Peyer's patch (tissue), 4 donors: Measurements from ENCODE around the gene OR6S1. TPM values are rescaled to one million over a fixed set of nuclear protein-coding genes. Genes with fewer than 3 reads are reported as not detected.
A peak's percentile ranks its signal among the peaks of the same experiment; 100 is the strongest.

Source experiments
- DNase-seq, 3 donors: peaks; one replicate each; pipeline ENCODE4 v3.0.0-alpha.2; 2017 to 2019
- H3K27ac ChIP-seq, 4 donors: fragments of 200-600 bp; sonication (generic); one replicate each; pipeline ENCODE4 v1.5.1; 2016 to 2019
- H3K27me3 ChIP-seq, 2 donors: fragments of 200-600 bp; sonication (generic); one replicate each; pipeline ENCODE4 v1.5.1; 2019
- H3K36me3 ChIP-seq, 3 donors: fragments of 200-600 bp; sonication (generic); one replicate each; pipeline ENCODE4 v1.5.1; 2016 to 2019
- H3K4me1 ChIP-seq, 4 donors: fragments of 200-600 bp; sonication (generic); one replicate each; pipeline ENCODE4 v1.5.1; 2016 to 2019
- H3K4me3 ChIP-seq, 4 donors: fragments of 200-600 bp; sonication (generic); 1 replicate in 3 of 4; 2 replicates in 1 of 4; pipeline ENCODE4 v1.5.1; 2016 to 2019; ENCODE audit warnings: mild to moderate bottlenecking in 1 of 4
- H3K9me3 ChIP-seq, 4 donors: fragments of 200-600 bp; sonication (generic); one replicate each; pipeline ENCODE4 v1.5.1; 2016 to 2019; ENCODE audit warnings: mild to moderate bottlenecking in 1 of 4
- POLR2A ChIP-seq, 2 donors: fragments of 450-650 bp; IDR thresholded peaks; one replicate each; pipeline ENCODE4 v1.5.1; 2017; ENCODE audit warnings: antibody characterized with exemption in 2 of 2, mild to moderate bottlenecking in 2 of 2, moderate library complexity in 2 of 2
- total RNA-seq, 4 donors: library from RNA; depleted of rRNA; stranded (reverse); fragments of >200 nt; gene quantifications; one replicate each; pipeline ENCODE4 v1.1.0, GENCODE V29; 2016
- TF ChIP-seq, protein P1 (sequence below), 6 experiments: fragments of 450-650 bp in 4 of 6; fragments of 200-600 bp in 2 of 6; sonication (generic) in 1 of 6; IDR thresholded peaks; one replicate each; pipeline ENCODE4 v1.5.1; 2017 to 2019; ENCODE audit warnings: antibody characterized with exemption in 6 of 6, mild to moderate bottlenecking in 3 of 6, moderate library complexity in 1 of 6

The OR6S1 gene
- total RNA-seq, 4 donors from 2014 or later = not detected

DNA sequence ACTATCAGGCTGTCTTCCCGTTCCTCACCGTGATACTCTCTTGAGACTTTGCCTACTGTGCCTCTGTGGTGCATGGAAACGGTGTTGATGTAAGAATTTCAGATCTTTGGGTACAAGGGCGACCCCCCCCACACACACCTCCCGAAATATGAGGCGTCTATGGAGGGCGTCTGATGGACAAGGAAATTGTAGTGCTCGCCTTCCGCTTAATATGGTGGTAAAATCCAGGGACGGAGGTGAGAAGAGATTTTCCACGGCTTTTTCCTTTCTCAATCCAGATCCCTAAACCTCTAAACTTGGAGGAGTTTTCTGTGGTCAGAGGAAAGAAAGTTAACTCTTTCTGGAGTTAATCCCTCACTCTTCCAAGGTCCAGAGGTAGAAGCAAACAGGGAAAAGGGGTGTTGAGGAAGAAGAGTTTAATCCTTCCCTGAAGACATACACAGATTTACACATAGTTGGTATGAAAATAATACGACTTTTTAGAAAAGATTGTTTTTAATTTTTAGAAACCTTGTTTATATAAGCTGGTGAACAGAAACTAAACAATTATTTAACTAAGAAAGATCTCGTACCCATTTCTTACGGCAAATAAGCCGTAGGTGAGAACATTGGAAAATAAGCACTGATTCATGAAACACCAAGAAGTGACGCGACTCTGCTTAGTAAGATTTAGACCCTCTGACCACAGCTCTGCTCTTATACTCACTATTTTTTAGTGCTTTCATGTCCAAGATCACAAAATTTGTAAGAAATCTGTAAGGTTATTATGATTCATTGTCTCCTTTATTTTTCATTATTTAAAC is 27.3 kb downstream of the OR6S1 start:
- H3K27ac ChIP-seq = peak overlapping the region; percentile 8 to 81 (median 76)
- no peaks in the 10 kb centered on the region for H3K9me3 ChIP-seq
- TF ChIP-seq, protein P1, sequence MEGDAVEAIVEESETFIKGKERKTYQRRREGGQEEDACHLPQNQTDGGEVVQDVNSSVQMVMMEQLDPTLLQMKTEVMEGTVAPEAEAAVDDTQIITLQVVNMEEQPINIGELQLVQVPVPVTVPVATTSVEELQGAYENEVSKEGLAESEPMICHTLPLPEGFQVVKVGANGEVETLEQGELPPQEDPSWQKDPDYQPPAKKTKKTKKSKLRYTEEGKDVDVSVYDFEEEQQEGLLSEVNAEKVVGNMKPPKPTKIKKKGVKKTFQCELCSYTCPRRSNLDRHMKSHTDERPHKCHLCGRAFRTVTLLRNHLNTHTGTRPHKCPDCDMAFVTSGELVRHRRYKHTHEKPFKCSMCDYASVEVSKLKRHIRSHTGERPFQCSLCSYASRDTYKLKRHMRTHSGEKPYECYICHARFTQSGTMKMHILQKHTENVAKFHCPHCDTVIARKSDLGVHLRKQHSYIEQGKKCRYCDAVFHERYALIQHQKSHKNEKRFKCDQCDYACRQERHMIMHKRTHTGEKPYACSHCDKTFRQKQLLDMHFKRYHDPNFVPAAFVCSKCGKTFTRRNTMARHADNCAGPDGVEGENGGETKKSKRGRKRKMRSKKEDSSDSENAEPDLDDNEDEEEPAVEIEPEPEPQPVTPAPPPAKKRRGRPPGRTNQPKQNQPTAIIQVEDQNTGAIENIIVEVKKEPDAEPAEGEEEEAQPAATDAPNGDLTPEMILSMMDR (IDR thresholded peaks at IDR 0.05) = no peak
- peak overlapping the region; percentile 24 to 58 (median 48) for H3K4me3 ChIP-seq
- H3K4me1 ChIP-seq = peaks cover 0 to 17% (median 2%) of the 10 kb centered on the region in 4 donors
- no peak for DNase-seq
- no peaks in the 10 kb centered on the region for H3K27me3 ChIP-seq
- no peaks in the 10 kb centered on the region for H3K36me3 ChIP-seq

DNA sequence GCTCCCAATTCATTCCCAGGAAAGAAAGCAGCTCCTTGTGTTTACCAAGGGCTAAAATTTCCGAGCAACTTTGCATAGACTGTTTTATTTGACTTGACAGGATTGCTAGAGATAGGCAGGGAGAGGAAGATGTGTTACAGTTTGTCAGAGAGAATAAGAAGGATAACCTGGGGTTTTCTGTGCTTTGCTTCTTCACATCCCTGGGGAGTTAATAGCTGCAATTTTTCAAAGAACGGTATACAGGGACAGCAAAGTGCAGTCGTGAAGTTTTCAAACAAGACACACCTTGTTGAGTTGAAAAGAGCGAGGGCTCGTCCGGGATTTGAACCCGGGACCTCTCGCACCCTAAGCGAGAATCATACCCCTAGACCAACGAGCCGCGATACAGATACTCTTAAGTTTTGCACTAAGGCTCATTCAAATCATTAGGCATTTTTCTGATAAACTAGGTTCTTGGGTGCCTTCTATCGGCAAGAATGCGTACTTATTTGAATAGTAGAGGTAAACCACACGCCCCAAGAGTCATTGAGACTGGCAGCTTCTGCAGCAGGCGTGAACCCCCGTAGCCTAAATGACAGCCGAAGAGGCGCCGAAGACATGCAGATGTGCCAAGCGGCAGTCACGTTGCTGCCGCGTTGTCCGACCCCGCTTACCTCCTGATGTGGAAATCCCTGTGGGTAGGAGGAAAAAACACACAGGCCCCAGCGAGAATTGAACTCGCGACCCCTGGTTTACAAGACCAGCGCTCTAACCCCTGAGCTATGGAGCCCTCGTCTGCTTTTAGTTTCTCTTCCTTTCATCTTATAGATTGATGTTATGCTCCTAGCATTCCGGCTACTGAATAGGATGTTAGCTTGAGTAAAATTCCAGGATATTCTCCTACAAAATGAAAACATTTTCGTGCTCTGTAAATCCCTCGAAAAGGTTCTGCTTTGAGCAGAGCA is 28.1 kb downstream of the OR6S1 start:
- DNase-seq = peak; percentile 77 to 91 (median 82)
- H3K4me3 ChIP-seq = peak overlapping the region; percentile 24 to 58 (median 48)
- H3K27me3 ChIP-seq = no peaks in the 10 kb centered on the region
- H3K27ac ChIP-seq = peak overlapping the region; percentile 24 to 81 (median 76)
- peak in 1 of 2 donors; percentile 36 for TF ChIP-seq POLR2A (IDR thresholded peaks at IDR 0.05)
- TF ChIP-seq, protein P1 (IDR thresholded peaks at IDR 0.05) = peak; percentile 51 to 97 (median 78)
- H3K36me3 ChIP-seq = no peaks in the 10 kb centered on the region
- H3K9me3 ChIP-seq = no peaks in the 10 kb centered on the region
- peaks cover 0 to 17% (median 2%) of the 10 kb centered on the region in 4 donors for H3K4me1 ChIP-seq

DNA sequence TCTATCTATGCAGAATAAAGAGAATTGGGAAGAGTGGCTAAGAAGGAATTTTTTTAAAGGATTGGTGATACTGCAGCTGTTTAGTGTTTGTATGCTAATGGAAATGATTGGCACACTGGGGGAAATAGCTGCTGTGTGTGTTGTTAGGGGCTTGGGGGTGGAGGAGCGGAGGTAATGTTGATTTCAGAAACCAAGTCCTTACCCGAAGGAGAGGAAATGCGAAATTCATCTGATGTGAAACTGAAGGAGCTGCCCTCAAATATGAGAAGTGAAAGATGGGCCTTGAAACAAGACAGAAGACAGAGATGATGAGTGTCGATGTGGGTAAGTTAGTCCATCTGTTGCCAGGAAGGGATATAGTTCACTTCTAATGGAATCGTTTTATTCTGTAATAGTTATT is 29.1 kb downstream of the OR6S1 start:
- Histone ChIP-seq H3K27me3 (no peaks in the 10 kb centered on the region), H3K4me1 (peaks cover 0 to 17% (median 2%) of the 10 kb centered on the region in 4 donors), H3K27ac (peak overlapping the region in 3 of 4 donors; percentile 22 to 77 (median 74)), H3K36me3 (no peaks in the 10 kb centered on the region), H3K4me3 (no peak overlapping the region), H3K9me3 (no peaks in the 10 kb centered on the region)
- TF ChIP-seq POLR2A (IDR thresholded peaks at IDR 0.05) = no peak
- TF ChIP-seq, protein P1 (IDR thresholded peaks at IDR 0.05) = no peak
- no peak for DNase-seq

DNA sequence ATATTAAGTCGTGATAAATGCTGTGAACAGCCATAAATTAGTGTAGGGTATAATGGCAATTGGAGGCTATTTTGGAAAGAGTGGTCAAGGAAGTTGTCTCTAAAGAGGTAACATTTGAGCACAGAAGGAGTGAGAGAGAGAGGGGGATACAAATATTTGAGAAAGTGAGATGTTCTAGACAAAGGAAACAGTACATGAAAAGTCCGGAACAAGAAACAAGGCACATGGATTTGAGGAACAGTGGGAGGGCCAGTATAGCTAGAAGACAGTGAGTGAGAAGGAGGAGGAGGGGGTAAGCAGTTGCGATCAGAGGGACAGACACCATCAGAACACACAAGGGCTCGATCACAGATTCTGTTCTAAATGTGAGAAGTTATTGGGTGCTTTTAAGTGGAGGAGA is 30.2 kb downstream of the OR6S1 start:
- Histone ChIP-seq H3K27me3 (no peaks in the 10 kb centered on the region), H3K4me1 (peaks cover 0 to 17% (median 2%) of the 10 kb centered on the region in 4 donors), H3K36me3 (no peaks in the 10 kb centered on the region), H3K4me3 (no peak overlapping the region), H3K27ac (no peak overlapping the region), H3K9me3 (no peaks in the 10 kb centered on the region)
- TF ChIP-seq, protein P1 (IDR thresholded peaks at IDR 0.05) = no peak
- no peak for TF ChIP-seq POLR2A (IDR thresholded peaks at IDR 0.05)
- no peak for DNase-seq

DNA sequence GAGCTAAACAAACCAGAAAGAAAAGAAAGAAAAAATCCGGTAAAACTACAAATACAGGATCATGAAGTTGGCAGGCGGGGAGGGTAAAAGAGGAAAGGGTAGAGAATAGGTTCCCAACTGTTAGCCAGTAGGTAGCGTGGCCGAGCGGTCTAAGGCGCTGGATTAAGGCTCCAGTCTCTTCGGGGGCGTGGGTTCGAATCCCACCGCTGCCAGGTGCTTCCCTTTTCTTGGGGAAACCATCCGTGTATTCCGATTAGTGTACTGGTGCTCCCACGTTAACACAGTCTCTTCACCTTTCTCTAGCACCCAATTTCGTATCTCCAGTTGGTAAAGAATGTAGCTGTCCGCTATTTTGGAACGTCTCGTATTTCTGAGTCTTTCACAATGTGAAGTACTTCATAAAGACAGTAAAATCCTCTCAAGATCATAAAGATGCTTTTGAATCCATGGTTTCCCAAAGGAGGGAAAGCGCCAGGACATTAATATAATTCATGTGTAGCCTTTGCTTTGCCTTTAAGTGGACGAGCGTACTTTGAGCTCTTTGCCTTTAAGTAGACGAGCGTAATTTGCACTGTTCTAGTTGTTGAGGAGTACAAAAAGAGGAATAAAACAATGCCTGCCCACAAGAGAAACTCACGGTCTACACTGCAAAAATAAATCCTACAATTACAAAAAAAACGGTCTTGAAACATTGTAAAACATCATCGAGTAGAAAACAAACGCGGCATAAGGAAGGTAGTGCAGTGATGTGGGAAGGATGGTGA is 31.3 kb downstream of the OR6S1 start:
- DNase-seq = peak; percentile 67 to 90 (median 72)
- no peaks in the 10 kb centered on the region for H3K9me3 ChIP-seq
- H3K36me3 ChIP-seq = no peaks in the 10 kb centered on the region
- H3K4me3 ChIP-seq = peak overlapping the region; percentile 74 to 86 (median 79)
- no peaks in the 10 kb centered on the region for H3K27me3 ChIP-seq
- no peak for TF ChIP-seq POLR2A (IDR thresholded peaks at IDR 0.05)
- TF ChIP-seq, protein P1 (IDR thresholded peaks at IDR 0.05) = no peak
- H3K4me1 ChIP-seq = peaks cover 0 to 17% (median 2%) of the 10 kb centered on the region in 4 donors
- peak overlapping the region; percentile 45 to 84 (median 63) for H3K27ac ChIP-seq
